H1 (cell line): ENCODE measurements around the gene GRIK1.

Experiments used
- BACH1 ChIP-seq: IDR thresholded peaks from 2 replicates; pipeline ENCODE4 v1.6.1; 2012; ENCODE audit warnings: low read length, improper control_type of control experiment
- CEBPB ChIP-seq: IDR thresholded peaks from 2 replicates; pipeline ENCODE4 v1.6.1; 2012; ENCODE audit warnings: low read depth, low read length
- CREB1 ChIP-seq: IDR thresholded peaks from 2 replicates; pipeline ENCODE4 v1.6.1; 2012; ENCODE audit warnings: inconsistent platforms
- CTCF ChIP-seq, 3 experiments: IDR thresholded peaks; 1 replicate in 2 of 3; 2 replicates in 1 of 3; pipeline versions ENCODE4 v1.5.1 to v1.6.1; 2011; ENCODE audit warnings: low read length in 3 of 3, mild to moderate bottlenecking in 3 of 3, inconsistent platforms in 2 of 3, low read depth in 1 of 3, moderate library complexity in 1 of 3; ENCODE audit not compliant: insufficient read depth in 1 of 3; ENCODE audit errors: control extremely low read depth in 1 of 3
- GABPA ChIP-seq: IDR thresholded peaks from 2 replicates; pipeline ENCODE4 v1.6.1; 2011; ENCODE audit warnings: mild to moderate bottlenecking, low read length, moderate library complexity, borderline replicate concordance; ENCODE audit not compliant: insufficient read depth
- GTF2F1 ChIP-seq: IDR thresholded peaks from 2 replicates; pipeline ENCODE4 v1.6.1; 2012; ENCODE audit warnings: low read depth, low read length, improper control_type of control experiment, borderline replicate concordance
- JUN ChIP-seq: IDR thresholded peaks from 2 replicates; pipeline ENCODE4 v1.6.1; 2011; ENCODE audit warnings: low read depth, mild to moderate bottlenecking, improper control_type of control experiment, low read length
- JUND ChIP-seq: IDR thresholded peaks from 2 replicates; pipeline ENCODE4 v1.6.1; 2011; ENCODE audit warnings: mild to moderate bottlenecking, improper control_type of control experiment, low read length
- KDM5A ChIP-seq: fragments of 200-600 bp; IDR thresholded peaks from 2 replicates; pipeline ENCODE4 v1.7.1; 2012; ENCODE audit warnings: mild to moderate bottlenecking, low read length, inconsistent platforms, mixed read lengths
- POLR2A ChIP-seq, 2 experiments: IDR thresholded peaks; 1 replicate in 1 of 2; 2 replicates in 1 of 2; pipeline ENCODE4 v1.6.1; 2011; ENCODE audit warnings: low read depth in 2 of 2, low read length in 2 of 2, mild to moderate bottlenecking in 2 of 2; ENCODE audit errors: control extremely low read depth in 1 of 2
- USF2 ChIP-seq: IDR thresholded peaks from 2 replicates; pipeline ENCODE4 v1.6.1; 2011; ENCODE audit warnings: low read length, improper control_type of control experiment
- TF ChIP-seq, protein P1 (sequence below): IDR thresholded peaks from 2 replicates; pipeline ENCODE4 v1.6.1; 2011; ENCODE audit warnings: low read depth, mild to moderate bottlenecking, low read length; ENCODE audit not compliant: insufficient read depth

- no peak for TF ChIP-seq CTCF (IDR thresholded peaks at IDR 0.05; ENCODE audit: control extremely low read depth in 1 of 3, insufficient read depth in 1 of 3, low read depth in 1 of 3, low read length in 3 of 3)
- no peak for TF ChIP-seq GABPA
- no peak for TF ChIP-seq CREB1
- no peak for TF ChIP-seq JUND
- no peak for TF ChIP-seq POLR2A (IDR thresholded peaks at IDR 0.05; ENCODE audit: control extremely low read depth in 1 of 2, low read depth in 2 of 2, low read length in 2 of 2)
- TF ChIP-seq GTF2F1: no peak
- TF ChIP-seq USF2: no peak
- no peak for TF ChIP-seq KDM5A
- no peak for TF ChIP-seq CEBPB
- TF ChIP-seq, protein P1, sequence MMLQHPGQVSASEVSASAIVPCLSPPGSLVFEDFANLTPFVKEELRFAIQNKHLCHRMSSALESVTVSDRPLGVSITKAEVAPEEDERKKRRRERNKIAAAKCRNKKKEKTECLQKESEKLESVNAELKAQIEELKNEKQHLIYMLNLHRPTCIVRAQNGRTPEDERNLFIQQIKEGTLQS: no peak
- TF ChIP-seq JUN: no peak
- no peak for TF ChIP-seq BACH1
Measured at GRCh38 chr21:29749223-29749622, 190.6 kb downstream of the GRIK1 start.
